Osteocyte (in vitro differentiated cells): ENCODE measurements around the gene EDIL3. TPM values are rescaled to one million over a fixed set of nuclear protein-coding genes. Genes with fewer than 3 reads are reported as not detected.
A peak's percentile ranks its signal among the peaks of the same experiment; 100 is the strongest.

Experiments used
- DNase-seq: peaks from one replicate; pipeline ENCODE4 v3.0.0; 2021; ENCODE audit warnings: mixed read lengths; ENCODE audit not compliant: unreplicated experiment; ENCODE audit errors: extremely low spot score
- H3K27ac Mint-ChIP-seq: one replicate; pipeline ENCODE4 v1.8.0; 2021; ENCODE audit warnings: mild to moderate bottlenecking, mixed read lengths; ENCODE audit not compliant: unreplicated experiment
- H3K27me3 Mint-ChIP-seq: one replicate; pipeline ENCODE4 v1.8.0; 2021; ENCODE audit warnings: mixed read lengths; ENCODE audit not compliant: unreplicated experiment
- H3K36me3 Mint-ChIP-seq: one replicate; pipeline ENCODE4 v1.8.0; 2021; ENCODE audit warnings: mixed read lengths; ENCODE audit not compliant: unreplicated experiment
- H3K4me1 Mint-ChIP-seq: one replicate; pipeline ENCODE4 v1.8.0; 2021; ENCODE audit warnings: mixed read lengths; ENCODE audit not compliant: unreplicated experiment
- H3K4me3 Mint-ChIP-seq: one replicate; pipeline ENCODE4 v1.8.0; 2021; ENCODE audit warnings: mild to moderate bottlenecking, moderate library complexity, mixed read lengths; ENCODE audit not compliant: unreplicated experiment
- H3K9me3 Mint-ChIP-seq: one replicate; pipeline ENCODE4 v1.8.0; 2021; ENCODE audit warnings: mixed read lengths; ENCODE audit not compliant: unreplicated experiment
- total RNA-seq: library from RNA; stranded (reverse); gene quantifications from 2 replicates; pipeline ENCODE4 v1.2.1, GENCODE V29; 2021
- TF ChIP-seq, protein P1 (sequence below): fragments of 200-600 bp; sonication (generic); IDR thresholded peaks from 2 replicates; pipeline ENCODE4 v1.5.0; 2021; ENCODE audit warnings: antibody characterized with exemption, mild to moderate bottlenecking, moderate library complexity

EDIL3 gene
- total RNA-seq, 1 donor from 2014 or later, result 470 TPM

- peaks cover 41% of the 10 kb centered on the region for H3K36me3 Mint-ChIP-seq
- no peak overlapping the region for H3K4me3 Mint-ChIP-seq
- H3K27ac Mint-ChIP-seq, result no peak overlapping the region
- peaks cover 7% of the 10 kb centered on the region for H3K9me3 Mint-ChIP-seq
- no peaks in the 10 kb centered on the region for H3K27me3 Mint-ChIP-seq
- no peak for DNase-seq
- peaks cover 21% of the 10 kb centered on the region for H3K4me1 Mint-ChIP-seq
- TF ChIP-seq, protein P1, sequence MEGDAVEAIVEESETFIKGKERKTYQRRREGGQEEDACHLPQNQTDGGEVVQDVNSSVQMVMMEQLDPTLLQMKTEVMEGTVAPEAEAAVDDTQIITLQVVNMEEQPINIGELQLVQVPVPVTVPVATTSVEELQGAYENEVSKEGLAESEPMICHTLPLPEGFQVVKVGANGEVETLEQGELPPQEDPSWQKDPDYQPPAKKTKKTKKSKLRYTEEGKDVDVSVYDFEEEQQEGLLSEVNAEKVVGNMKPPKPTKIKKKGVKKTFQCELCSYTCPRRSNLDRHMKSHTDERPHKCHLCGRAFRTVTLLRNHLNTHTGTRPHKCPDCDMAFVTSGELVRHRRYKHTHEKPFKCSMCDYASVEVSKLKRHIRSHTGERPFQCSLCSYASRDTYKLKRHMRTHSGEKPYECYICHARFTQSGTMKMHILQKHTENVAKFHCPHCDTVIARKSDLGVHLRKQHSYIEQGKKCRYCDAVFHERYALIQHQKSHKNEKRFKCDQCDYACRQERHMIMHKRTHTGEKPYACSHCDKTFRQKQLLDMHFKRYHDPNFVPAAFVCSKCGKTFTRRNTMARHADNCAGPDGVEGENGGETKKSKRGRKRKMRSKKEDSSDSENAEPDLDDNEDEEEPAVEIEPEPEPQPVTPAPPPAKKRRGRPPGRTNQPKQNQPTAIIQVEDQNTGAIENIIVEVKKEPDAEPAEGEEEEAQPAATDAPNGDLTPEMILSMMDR, result no peak
These were observed 299.2 kb downstream of the EDIL3 start for GRCh38 chr5:84085387-84086041.

DNA sequence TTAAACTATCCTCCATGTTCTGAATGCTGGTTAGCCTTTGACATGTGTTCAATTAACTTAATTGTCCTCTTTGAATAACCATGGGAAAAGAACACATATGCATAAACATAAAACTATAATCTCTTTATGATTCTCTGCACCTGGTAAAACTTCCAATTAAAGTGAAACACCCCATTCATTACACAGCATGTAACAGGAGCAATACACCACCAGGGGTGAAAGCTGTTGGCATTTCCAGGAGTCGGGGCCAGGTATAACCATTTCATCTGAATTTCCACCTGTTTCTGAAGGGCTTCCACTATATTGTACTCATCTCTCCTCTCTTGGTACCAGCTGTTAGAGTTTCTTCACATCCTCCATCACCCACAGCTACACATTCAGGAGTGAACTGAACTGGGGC, 303.8 kb downstream of the EDIL3 start:
- TF ChIP-seq, protein P1, result no peak
- peaks cover 14% of the 10 kb centered on the region for H3K4me1 Mint-ChIP-seq
- no peaks in the 10 kb centered on the region for H3K9me3 Mint-ChIP-seq
- no peaks in the 10 kb centered on the region for H3K27me3 Mint-ChIP-seq
- no peak overlapping the region for H3K27ac Mint-ChIP-seq
- H3K36me3 Mint-ChIP-seq, result peaks cover 46% of the 10 kb centered on the region
- no peak overlapping the region for H3K4me3 Mint-ChIP-seq
- no peak for DNase-seq

- no peak for DNase-seq
- no peak overlapping the region for H3K4me3 Mint-ChIP-seq
- H3K36me3 Mint-ChIP-seq, result peaks cover 6% of the 10 kb centered on the region
- no peak overlapping the region for H3K27ac Mint-ChIP-seq
- TF ChIP-seq, protein P1, result no peak
- no peaks in the 10 kb centered on the region for H3K27me3 Mint-ChIP-seq
- peaks cover 22% of the 10 kb centered on the region for H3K4me1 Mint-ChIP-seq
- no peaks in the 10 kb centered on the region for H3K9me3 Mint-ChIP-seq
These were observed 312.3 kb downstream of the EDIL3 start for GRCh38 chr5:84072339-84072738.

DNA sequence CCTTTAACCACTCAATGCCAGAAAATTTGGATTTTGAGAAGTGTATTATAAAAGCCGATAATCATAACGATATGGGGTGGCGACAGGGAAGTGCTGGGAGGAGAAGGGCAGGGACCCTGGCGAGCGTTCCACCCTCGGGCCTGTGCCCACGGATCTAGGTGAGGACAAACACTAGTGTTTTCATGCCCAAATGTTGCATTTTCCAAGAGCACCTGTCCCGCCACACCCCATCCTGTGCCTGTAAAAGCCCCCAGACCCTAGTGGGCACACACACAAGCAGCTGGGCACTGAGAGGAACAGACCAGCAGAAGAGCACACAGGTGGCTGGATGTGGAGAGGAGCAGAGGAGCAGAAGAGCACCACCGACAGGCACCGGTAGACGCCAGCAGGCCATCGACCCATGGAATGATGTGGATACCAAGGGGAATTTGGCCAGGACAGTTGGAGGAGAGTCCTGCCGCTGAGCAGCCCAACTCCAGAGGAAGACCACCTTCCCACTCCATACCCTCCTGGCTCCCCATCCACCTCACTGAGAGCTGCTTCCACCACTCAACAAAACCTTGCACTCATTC, 315.0 kb downstream of the EDIL3 start:
- TF ChIP-seq, protein P1, result no peak
- Mint-ChIP-seq H3K4me3 (no peak overlapping the region), H3K9me3 (no peaks in the 10 kb centered on the region), H3K27ac (peak overlapping the region; percentile 48), H3K4me1 (peaks cover 22% of the 10 kb centered on the region), H3K27me3 (no peaks in the 10 kb centered on the region), H3K36me3 (peaks cover 16% of the 10 kb centered on the region)
- no peak for DNase-seq

DNA sequence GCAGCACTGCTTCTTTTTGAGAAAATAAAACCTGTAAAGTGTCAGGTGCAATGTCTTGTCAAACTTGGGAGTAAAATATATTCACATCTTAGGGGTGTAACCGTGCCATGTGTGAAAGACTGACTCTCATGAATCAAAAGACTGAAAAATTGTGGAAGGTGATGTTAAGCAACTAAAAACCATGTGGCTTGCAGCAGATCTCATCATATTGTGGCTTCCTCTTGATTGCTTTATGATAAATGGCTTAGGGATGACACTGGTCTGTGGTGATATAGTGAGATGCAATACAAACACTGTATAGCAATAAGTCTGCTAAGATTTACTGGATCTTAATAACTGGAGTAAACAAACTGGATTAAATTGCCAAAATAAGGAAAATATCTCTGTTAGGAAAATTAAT, 321.6 kb downstream of the EDIL3 start:
- TF ChIP-seq, protein P1, result no peak
- no peak overlapping the region for H3K4me3 Mint-ChIP-seq
- H3K9me3 Mint-ChIP-seq, result no peaks in the 10 kb centered on the region
- no peak overlapping the region for H3K27ac Mint-ChIP-seq
- DNase-seq, result no peak
- no peaks in the 10 kb centered on the region for H3K27me3 Mint-ChIP-seq
- H3K36me3 Mint-ChIP-seq, result peaks cover 62% of the 10 kb centered on the region
- peaks cover 2% of the 10 kb centered on the region for H3K4me1 Mint-ChIP-seq
